IgD-negative memory B cell (primary cell): ENCODE measurements around the gene DYNLT5. TPM values are rescaled to one million over a fixed set of nuclear protein-coding genes. Genes with fewer than 3 reads are reported as not detected.
"Not testable (repeated sequence)": the region's sequence is repeated elsewhere in the genome, so short reads cannot be mapped to it uniquely, and the experiment has no call there.

Source experiments
- H3K27ac Mint-ChIP-seq, 3 donors: one replicate each; pipeline ENCODE4 v1.8.0; 2020 to 2022; ENCODE audit warnings: mild to moderate bottlenecking in 3 of 3, mixed read lengths in 3 of 3, moderate library complexity in 1 of 3
- H3K27me3 Mint-ChIP-seq: one replicate; pipeline ENCODE4 v1.8.0; 2021; ENCODE audit warnings: mixed read lengths
- H3K36me3 Mint-ChIP-seq: one replicate; pipeline ENCODE4 v1.8.0; 2020; ENCODE audit warnings: mild to moderate bottlenecking, mixed read lengths
- H3K4me1 Mint-ChIP-seq, 3 donors: one replicate each; pipeline ENCODE4 v1.8.0; 2020 to 2022; ENCODE audit warnings: mixed read lengths in 3 of 3, mild to moderate bottlenecking in 1 of 3
- H3K4me3 Mint-ChIP-seq, 4 donors: one replicate each; pipeline ENCODE4 v1.8.0; 2020 to 2022; ENCODE audit warnings: mild to moderate bottlenecking in 4 of 4, mixed read lengths in 4 of 4, moderate library complexity in 3 of 4
- H3K9me3 Mint-ChIP-seq, 3 donors: one replicate each; pipeline ENCODE4 v1.8.0; 2020 to 2021; ENCODE audit warnings: mixed read lengths in 3 of 3, mild to moderate bottlenecking in 1 of 3
- polyA plus RNA-seq: library from polyadenylated mRNA; unstranded; fragments of 300-500 nt; fragmentation: Illumina TruSeq; gene quantifications from one replicate; pipeline ENCODE4 v1.2.3, GENCODE V29; 2021

Gene DYNLT5
- polyA plus RNA-seq, 1 donor from 2014 or later = not detected

DNA sequence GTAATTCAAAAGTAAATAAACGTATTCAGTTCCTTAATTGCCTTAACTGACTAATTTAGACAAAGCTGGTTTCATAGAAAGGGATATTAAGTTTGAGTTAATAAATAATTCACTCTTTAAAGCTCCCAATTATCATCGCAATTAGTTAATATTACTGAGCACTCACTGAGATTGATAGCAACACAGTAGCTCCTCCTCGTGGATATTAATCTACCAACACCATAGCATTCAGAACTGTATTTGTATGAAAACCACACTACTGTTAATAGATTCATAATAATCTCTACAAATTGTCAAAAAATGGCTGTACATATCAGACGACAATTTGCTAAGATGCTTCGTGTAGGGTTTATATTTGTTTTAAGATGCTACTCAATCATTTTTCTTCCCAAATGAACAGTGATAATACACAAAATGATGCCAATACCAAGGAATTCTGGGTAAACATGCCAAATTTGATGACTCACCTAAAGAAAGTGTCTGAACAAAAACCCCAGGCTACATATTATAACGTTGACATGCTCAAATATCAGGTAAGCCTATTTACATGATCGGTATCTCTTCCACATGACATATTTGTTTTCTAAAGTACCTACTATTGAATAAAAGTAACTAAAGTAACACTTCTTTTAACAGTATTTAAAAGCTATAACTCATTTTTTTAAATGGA, 18.8 kb upstream of the DYNLT5 start:
- H3K36me3 Mint-ChIP-seq = peaks cover 2% of the 10 kb centered on the region
- H3K27me3 Mint-ChIP-seq = peaks cover 11% of the 10 kb centered on the region
- peaks cover 1 to 8% (median 4%) of the 10 kb centered on the region in 3 donors for H3K4me1 Mint-ChIP-seq
- H3K9me3 Mint-ChIP-seq = peaks cover 0 to 3% (median 0%) of the 10 kb centered on the region in 3 donors
- no peak overlapping the region for H3K4me3 Mint-ChIP-seq
- H3K27ac Mint-ChIP-seq = peak overlapping the region in 1 of 3 donors; percentile 14

DNA sequence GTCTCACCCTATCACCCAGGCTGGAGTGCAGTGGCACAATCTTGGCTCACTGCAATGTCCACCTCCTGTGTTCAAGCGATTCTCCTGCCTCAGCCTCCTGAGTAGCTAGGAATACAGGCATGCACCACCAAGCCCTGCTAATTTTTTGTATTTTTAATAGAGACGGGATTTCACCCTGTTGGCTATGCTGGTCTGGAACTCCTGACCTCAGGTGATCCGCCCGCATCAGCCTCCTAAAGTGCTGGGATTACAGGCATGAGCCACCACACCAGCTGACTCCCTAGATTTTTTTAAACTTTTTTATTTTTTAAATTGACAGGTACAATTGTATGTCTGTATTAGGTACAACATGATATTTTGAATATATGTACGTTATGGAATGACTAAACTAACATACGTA, 17.7 kb upstream of the DYNLT5 start:
- H3K9me3 Mint-ChIP-seq, H3K36me3 Mint-ChIP-seq, H3K27ac Mint-ChIP-seq, H3K4me1 Mint-ChIP-seq, H3K27me3 Mint-ChIP-seq, H3K4me3 Mint-ChIP-seq: not testable (repeated sequence)

DNA sequence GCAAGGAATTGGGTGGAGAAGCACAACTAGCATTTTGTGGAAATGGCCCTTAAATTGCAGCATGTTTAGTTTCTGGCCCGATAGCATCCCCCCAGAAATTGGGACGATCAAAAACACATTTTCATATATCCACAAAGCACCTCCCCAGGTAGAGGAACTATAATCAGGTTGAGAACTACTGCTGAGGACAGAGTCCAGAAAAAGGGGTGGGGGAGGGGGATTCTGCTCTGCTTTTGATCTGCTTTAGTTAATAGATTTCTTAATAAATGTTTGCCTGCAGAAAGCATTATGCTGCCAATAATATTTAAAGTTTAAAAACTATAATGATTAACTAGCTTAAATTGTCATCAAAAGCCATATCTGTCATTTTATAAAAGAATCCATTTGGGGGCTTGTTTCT, 14.4 kb upstream of the DYNLT5 start:
- Mint-ChIP-seq H3K9me3 (no peaks in the 10 kb centered on the region), H3K4me1 (peaks cover 0 to 9% (median under 1%) of the 10 kb centered on the region in 3 donors), H3K27me3 (no peaks in the 10 kb centered on the region), H3K36me3 (no peaks in the 10 kb centered on the region), H3K27ac (no peak overlapping the region), H3K4me3 (no peak overlapping the region)

DNA sequence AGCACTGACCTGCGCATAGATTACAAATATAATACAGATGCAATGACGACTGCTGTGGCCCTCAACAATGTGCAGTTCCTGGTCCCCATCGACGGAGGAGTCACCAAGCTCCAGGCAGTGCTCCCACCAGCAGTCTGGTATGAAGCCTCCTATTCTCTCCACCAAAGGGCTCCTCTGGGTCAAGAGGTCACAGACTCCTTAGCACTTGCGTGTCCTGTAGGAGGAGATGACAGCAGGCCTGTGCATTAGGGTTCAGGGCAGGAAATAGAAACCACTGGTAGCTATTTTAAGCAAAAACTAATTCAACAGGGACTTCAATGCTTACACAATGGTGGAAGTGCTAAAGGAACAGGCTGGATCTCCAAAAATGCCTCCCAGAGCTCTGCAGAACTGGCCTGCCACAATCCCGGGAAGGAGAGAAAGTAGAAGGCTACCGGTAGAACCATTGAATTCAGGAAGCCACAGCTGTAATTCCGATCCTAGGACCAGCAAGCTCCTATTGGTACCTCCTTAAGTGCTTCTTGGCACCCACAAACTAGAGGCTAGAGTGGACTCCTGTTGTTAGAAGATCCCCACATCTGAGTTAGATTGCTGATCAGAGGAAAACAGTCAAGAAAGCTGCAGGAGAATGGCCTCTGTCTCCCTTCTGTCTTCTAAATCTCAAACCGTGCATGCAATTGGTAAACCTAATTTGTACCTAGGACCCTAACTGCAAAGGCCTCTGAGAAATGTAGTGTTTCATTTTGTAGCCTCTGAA, 12.7 kb upstream of the DYNLT5 start:
- H3K27ac Mint-ChIP-seq = no peak overlapping the region
- H3K27me3 Mint-ChIP-seq = no peaks in the 10 kb centered on the region
- no peaks in the 10 kb centered on the region for H3K9me3 Mint-ChIP-seq
- H3K4me1 Mint-ChIP-seq = peaks cover 0 to 6% (median 0%) of the 10 kb centered on the region in 3 donors
- no peak overlapping the region for H3K4me3 Mint-ChIP-seq
- H3K36me3 Mint-ChIP-seq = no peaks in the 10 kb centered on the region

DNA sequence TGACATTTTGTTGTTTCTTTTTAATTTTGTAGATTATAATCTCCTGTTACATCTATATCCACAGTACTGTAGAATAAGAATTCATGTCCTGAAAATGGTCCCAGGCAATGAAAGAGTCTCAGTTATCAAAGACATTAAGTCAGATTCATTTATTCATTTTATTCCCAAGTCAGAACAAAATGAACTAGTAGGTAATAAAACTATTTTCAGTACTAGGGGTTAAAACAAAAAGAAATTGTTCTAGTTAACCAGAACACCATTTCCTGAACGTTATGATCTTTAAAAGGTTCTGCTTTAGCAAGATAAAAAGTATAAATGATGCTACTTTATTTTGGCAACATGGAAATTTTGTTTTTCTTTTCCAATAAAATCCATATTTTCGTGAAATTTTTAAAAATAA, 6.8 kb upstream of the DYNLT5 start:
- Mint-ChIP-seq H3K4me3 (no peak overlapping the region), H3K4me1 (no peaks in the 10 kb centered on the region), H3K27ac (no peak overlapping the region), H3K36me3 (no peaks in the 10 kb centered on the region), H3K27me3 (peaks cover 4% of the 10 kb centered on the region), H3K9me3 (no peaks in the 10 kb centered on the region)

DNA sequence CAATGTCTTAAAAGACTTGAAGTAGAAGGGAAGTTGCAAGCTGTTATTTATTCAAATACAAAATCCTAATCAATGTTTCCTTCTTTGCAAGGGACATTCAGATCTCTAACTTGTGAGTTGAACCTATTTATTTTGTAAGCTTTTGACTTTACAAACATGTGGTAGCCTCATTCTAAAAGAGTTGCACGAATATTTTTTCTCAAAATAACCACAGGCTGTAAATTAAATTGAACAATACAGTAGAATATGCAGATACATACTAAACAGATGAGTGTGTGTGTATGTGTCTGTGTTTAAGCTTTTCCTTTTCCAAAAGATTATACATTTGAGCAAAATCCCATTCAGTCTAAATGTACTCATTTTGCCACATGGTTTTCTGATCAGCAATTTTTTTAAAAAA, 4.8 kb upstream of the DYNLT5 start:
- peaks cover 18% of the 10 kb centered on the region for H3K27me3 Mint-ChIP-seq
- no peak overlapping the region for H3K27ac Mint-ChIP-seq
- H3K9me3 Mint-ChIP-seq = no peaks in the 10 kb centered on the region
- H3K36me3 Mint-ChIP-seq = no peaks in the 10 kb centered on the region
- H3K4me1 Mint-ChIP-seq = peaks cover 0 to 3% (median 0%) of the 10 kb centered on the region in 3 donors
- H3K4me3 Mint-ChIP-seq = no peak overlapping the region

DNA sequence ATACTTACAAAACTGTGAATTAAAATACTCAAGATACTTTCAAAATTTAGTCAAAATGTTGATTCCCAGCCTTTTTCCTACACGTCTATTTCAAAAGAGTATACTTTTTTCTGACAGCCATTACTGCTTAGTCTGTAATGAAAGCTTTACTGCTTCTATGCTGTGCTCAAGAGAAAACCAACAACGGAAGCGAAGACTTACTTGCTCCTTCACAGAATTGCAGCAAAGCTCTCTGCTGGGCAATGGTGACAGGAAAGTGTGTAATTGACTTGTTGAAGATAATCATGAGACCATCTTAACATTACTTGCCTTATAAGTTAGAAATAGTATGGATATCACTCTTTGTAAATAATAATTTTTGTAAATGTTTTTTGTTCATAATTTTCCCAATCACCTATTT, 1.7 kb upstream of the DYNLT5 start:
- Mint-ChIP-seq H3K4me3 (no peak overlapping the region), H3K36me3 (no peaks in the 10 kb centered on the region), H3K4me1 (peaks cover 0 to 5% (median 0%) of the 10 kb centered on the region in 3 donors), H3K27ac (no peak overlapping the region), H3K9me3 (no peaks in the 10 kb centered on the region), H3K27me3 (peaks cover 25% of the 10 kb centered on the region)

DNA sequence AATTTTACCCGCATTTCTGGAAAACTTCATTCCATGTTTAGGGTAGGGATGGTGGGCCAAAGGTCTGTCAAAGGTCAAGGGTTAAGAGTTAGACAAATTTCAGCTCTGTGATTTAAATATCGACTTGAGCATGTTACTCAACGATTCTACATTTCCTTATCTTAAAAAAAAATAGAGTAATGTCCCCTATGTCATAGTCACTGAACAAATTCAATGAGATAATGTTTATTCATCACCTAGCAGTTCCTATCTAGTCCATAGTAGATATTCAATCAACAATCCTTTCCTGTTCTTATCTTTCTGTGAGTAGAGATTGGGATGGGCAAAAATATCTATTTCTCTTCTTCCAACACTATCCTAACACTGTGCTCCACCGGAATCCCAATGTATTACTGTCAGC, 1.1 kb upstream of the DYNLT5 start:
- Mint-ChIP-seq H3K9me3 (no peaks in the 10 kb centered on the region), H3K4me3 (peak overlapping the region in 1 of 4 donors; percentile 19)

DNA sequence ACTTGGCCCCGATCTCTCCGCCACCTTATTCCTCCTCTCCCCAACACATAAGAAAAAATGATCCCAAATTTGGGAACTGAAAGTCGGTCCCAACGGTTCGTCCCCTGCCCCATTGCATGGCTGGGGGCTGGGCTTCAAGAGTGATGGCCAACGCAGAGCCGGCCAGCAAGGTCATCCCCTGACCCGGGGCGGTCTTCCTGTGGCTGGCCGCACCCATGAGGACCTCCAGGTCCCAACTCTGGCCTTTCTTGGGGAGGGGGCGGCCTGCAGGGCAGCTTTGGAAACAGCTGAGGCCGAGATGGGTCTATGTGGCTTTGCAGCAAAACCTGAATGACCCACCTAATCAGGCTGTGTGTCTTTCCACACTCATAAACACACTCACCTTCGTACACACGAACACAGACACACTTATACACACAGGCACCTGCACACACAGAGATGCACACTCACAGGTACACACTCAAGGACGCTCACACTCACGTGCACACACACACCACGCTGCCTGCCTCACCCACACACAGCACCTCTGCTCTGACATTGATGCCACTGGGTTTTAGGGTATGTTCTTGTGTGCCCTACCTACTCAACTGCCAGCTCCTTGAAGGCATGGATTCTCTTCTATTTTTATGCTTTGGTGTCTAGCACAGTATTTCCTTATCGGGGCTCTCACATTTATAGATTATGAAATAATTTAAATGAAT, 562 bp downstream of the DYNLT5 start:
- peaks cover 25% of the 10 kb centered on the region for H3K27me3 Mint-ChIP-seq
- peak overlapping the region in 1 of 4 donors; percentile 19 for H3K4me3 Mint-ChIP-seq
- no peaks in the 10 kb centered on the region for H3K9me3 Mint-ChIP-seq
- H3K36me3 Mint-ChIP-seq = no peaks in the 10 kb centered on the region
- H3K4me1 Mint-ChIP-seq = peaks cover 0 to 9% (median 3%) of the 10 kb centered on the region in 3 donors
- H3K27ac Mint-ChIP-seq = no peak overlapping the region

More for the DNA sequence above, 1.1 kb upstream of the DYNLT5 start:
- no peaks in the 10 kb centered on the region for H3K36me3 Mint-ChIP-seq
- no peak overlapping the region for H3K27ac Mint-ChIP-seq
- peaks cover 0 to 5% (median 0%) of the 10 kb centered on the region in 3 donors for H3K4me1 Mint-ChIP-seq
- H3K27me3 Mint-ChIP-seq = peaks cover 25% of the 10 kb centered on the region

DNA sequence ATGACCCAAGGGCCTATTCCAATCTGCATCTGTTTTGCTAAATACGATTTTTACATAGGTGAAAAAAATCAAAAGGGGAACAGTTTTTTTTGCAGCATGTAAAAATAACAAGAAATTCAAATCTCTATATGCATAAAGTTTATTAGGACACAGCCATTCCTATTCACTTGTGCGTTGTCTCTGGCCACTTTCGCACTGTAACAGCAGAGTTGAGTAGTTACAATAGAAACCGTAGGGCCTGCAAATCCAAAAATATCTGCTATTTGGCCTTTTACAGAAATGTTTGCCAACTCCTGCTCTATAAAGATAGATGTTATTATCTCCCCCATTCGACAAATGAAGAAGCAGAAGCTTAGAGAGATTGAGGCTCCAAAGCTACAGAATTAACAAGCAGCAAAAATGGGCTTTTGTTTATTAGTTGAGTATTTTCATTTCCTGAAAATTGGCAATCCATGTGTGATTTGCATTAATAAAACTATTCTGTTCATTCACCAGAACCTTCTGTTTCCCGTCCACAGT, 5.5 kb downstream of the DYNLT5 start:
- no peaks in the 10 kb centered on the region for H3K9me3 Mint-ChIP-seq
- peaks cover 0 to 11% (median 9%) of the 10 kb centered on the region in 3 donors for H3K4me1 Mint-ChIP-seq
- no peaks in the 10 kb centered on the region for H3K36me3 Mint-ChIP-seq
- H3K27ac Mint-ChIP-seq = no peak overlapping the region
- no peak overlapping the region for H3K4me3 Mint-ChIP-seq
- H3K27me3 Mint-ChIP-seq = peaks cover 4% of the 10 kb centered on the region

DNA sequence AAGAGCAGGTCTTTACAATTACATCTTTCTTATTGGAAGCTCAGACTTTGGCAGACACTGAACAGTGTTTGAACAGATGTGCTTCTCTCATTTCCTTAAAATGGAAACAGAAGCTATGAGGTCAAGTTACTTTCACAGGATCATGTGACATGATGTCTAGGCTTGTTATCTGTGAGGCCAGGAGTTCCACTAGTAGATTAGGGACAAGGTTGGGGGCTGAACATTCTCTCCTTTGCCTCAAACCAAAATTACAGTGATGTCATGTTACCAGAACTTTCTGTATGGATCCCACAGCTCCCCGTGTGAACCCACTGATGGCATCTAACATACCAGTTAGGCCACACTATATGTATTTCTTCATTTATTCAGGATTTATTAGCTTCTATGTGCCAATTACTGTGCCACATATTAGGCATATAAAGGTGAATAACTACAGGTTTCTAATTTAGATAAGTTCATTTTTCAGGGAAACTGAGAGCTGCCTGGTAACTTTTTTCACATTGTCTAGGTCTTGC, 6.0 kb downstream of the DYNLT5 start:
- Mint-ChIP-seq H3K9me3 (no peaks in the 10 kb centered on the region), H3K4me3 (no peak overlapping the region), H3K27ac (no peak overlapping the region), H3K27me3 (no peaks in the 10 kb centered on the region), H3K36me3 (no peaks in the 10 kb centered on the region), H3K4me1 (peaks cover 0 to 9% (median 9%) of the 10 kb centered on the region in 3 donors)

DNA sequence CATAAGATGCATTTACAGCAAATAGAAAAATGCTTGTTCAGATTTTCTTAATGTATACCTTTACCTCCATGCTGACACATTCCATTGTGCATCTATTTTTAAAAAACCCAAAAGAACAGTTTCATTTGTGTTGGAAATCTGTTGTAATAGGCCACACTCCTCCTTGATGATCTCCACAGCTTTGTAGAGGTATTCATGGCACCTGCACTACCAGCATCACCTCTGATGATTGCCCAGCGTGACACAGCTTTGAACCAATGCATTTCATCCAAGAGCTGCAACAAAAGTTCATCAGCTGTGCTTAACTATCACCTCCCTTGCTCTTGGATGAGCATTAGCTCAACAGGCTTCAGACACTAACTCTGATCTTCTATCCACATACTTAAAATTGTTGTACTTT, 8.2 kb downstream of the DYNLT5 start:
- Mint-ChIP-seq H3K36me3 (no peaks in the 10 kb centered on the region), H3K9me3 (no peaks in the 10 kb centered on the region), H3K27me3 (no peaks in the 10 kb centered on the region), H3K4me3 (no peak overlapping the region), H3K27ac (no peak overlapping the region), H3K4me1 (peaks cover 0 to 12% (median 9%) of the 10 kb centered on the region in 3 donors)

DNA sequence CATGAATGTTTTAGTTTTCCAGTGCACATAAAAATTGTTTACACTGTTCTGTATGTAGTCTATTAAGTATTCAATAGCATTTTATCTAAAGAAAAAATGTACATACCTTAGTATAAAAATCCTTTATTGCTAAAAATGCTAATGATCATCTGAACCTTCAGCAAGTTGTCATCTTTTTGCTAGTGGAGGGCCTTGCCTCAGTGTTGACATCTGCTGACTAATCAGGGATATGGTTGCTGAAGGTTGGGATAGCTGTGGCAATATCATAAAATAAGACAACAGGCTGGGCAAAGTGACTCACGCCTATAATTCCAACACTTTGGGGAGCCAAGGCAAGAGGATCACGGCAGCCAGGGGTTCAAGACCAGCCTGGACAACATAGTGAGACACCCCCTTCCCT, 9.0 kb downstream of the DYNLT5 start:
- H3K9me3 Mint-ChIP-seq = no peaks in the 10 kb centered on the region
- H3K27ac Mint-ChIP-seq = no peak overlapping the region
- no peak overlapping the region for H3K4me3 Mint-ChIP-seq
- no peaks in the 10 kb centered on the region for H3K36me3 Mint-ChIP-seq
- peaks cover 1% of the 10 kb centered on the region for H3K27me3 Mint-ChIP-seq
- peaks cover 0 to 12% (median 9%) of the 10 kb centered on the region in 3 donors for H3K4me1 Mint-ChIP-seq

DNA sequence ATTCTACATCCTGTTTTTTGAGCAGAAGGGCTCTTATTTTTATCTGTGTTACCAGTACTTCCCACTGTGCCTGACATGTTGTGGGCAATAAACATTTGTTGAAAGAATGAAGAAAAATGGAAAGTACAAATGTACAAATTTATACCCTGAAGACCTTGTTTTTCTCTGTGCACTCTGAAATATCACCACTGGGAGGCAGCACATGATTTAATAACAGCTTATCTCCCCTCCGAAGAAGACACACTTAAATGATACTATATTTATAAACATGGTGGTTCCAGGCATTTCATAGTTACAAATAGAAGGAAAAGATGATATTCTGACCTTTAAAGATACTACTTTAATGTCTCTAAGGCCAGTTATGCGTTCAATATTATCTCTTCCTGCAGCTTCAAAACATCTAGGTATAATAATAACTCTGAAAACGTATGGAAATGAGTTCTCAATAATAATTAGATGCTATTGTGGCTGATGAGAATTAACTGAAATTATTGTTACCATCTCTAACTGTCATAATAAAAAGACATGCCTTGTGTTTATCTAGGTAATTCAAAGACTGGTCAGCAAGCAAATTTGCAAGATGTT, 12.8 kb downstream of the DYNLT5 start:
- peaks cover 0 to 3% (median 0%) of the 10 kb centered on the region in 3 donors for H3K4me1 Mint-ChIP-seq
- no peaks in the 10 kb centered on the region for H3K36me3 Mint-ChIP-seq
- no peaks in the 10 kb centered on the region for H3K9me3 Mint-ChIP-seq
- no peak overlapping the region for H3K27ac Mint-ChIP-seq
- peaks cover 1% of the 10 kb centered on the region for H3K27me3 Mint-ChIP-seq
- H3K4me3 Mint-ChIP-seq = no peak overlapping the region

DNA sequence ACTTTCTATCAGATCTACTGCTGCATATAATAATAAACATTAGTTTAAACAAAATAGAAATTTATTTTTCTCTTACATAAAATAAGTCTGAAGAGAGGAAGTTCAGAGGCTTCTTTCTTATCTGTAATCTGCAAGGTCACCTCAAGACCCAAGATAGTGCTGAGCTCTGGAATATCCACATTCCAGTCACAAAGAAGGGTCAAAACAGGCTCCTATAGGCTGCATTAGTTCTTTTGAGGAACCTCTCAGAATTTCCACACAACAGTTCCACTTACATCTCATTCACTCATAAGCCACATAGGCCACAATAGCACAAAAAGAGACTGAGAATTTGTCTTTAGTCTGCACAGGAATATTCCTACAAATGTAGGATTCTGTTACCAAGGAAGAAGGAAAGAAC, 15.4 kb downstream of the DYNLT5 start:
- no peaks in the 10 kb centered on the region for H3K9me3 Mint-ChIP-seq
- H3K27ac Mint-ChIP-seq = no peak overlapping the region
- H3K36me3 Mint-ChIP-seq = no peaks in the 10 kb centered on the region
- H3K4me1 Mint-ChIP-seq = peaks cover 0 to 3% (median 0%) of the 10 kb centered on the region in 3 donors
- peaks cover 1% of the 10 kb centered on the region for H3K27me3 Mint-ChIP-seq
- no peak overlapping the region for H3K4me3 Mint-ChIP-seq
